Mononuclear cell (primary cell): ENCODE data around the gene NFIA. TPM values are rescaled to one million over a fixed set of nuclear protein-coding genes. Genes with fewer than 3 reads are reported as not detected.

ENCODE experiments used
- H3K27me3 ChIP-seq: 2 replicates; pipeline ENCODE4 v1.6.0; 2011; ENCODE audit warnings: low read length, control low read depth; ENCODE audit not compliant: insufficient read depth
- H3K4me1 ChIP-seq: 2 replicates; pipeline ENCODE4 v1.5.1; 2011; ENCODE audit warnings: mild to moderate bottlenecking, low read length, control low read depth; ENCODE audit not compliant: insufficient read depth
- H3K4me3 ChIP-seq: 2 replicates; pipeline ENCODE4 v1.5.1; 2011; ENCODE audit warnings: mild to moderate bottlenecking, low read length, moderate library complexity
- H3K9me3 ChIP-seq: 2 replicates; pipeline ENCODE4 v1.5.1; 2011; ENCODE audit warnings: low read depth, mild to moderate bottlenecking, control low read depth, low read length
- total RNA-seq: library from RNA; depleted of rRNA; stranded (reverse); fragments of >200 nt; gene quantifications from one replicate; pipeline ENCODE4 v1.2.3, GENCODE V29; 2012

The NFIA gene
- total RNA-seq, 1 donor, result 3.5 TPM

GRCh38 chr1:61190618-61191432, 108.5 kb downstream of the NFIA start:
- no peaks in the 10 kb centered on the region for H3K4me1 ChIP-seq
- no peaks in the 10 kb centered on the region for H3K27me3 ChIP-seq
- H3K4me3 ChIP-seq, result no peak overlapping the region
- no peaks in the 10 kb centered on the region for H3K9me3 ChIP-seq

- no peaks in the 10 kb centered on the region for H3K27me3 ChIP-seq
- no peaks in the 10 kb centered on the region for H3K4me1 ChIP-seq
- H3K9me3 ChIP-seq, result no peaks in the 10 kb centered on the region
- no peak overlapping the region for H3K4me3 ChIP-seq
Observed at GRCh38 chr1:61191433-61191720, 109.0 kb downstream of the NFIA start.

GRCh38 chr1:61192663-61193330, 110.4 kb downstream of the NFIA start:
- no peaks in the 10 kb centered on the region for H3K4me1 ChIP-seq
- no peaks in the 10 kb centered on the region for H3K9me3 ChIP-seq

GRCh38 chr1:61193808-61194207, 111.4 kb downstream of the NFIA start:
- H3K27me3 ChIP-seq, result no peaks in the 10 kb centered on the region
- H3K4me1 ChIP-seq, result no peaks in the 10 kb centered on the region
- no peaks in the 10 kb centered on the region for H3K9me3 ChIP-seq
- no peak overlapping the region for H3K4me3 ChIP-seq

More at GRCh38 chr1:61192663-61193330, 110.4 kb downstream of the NFIA start:
- Histone ChIP-seq H3K27me3 (no peaks in the 10 kb centered on the region), H3K4me3 (no peak overlapping the region)

- no peaks in the 10 kb centered on the region for H3K9me3 ChIP-seq
- no peak overlapping the region for H3K4me3 ChIP-seq
- no peaks in the 10 kb centered on the region for H3K4me1 ChIP-seq
- no peaks in the 10 kb centered on the region for H3K27me3 ChIP-seq
Observed at GRCh38 chr1:61198554-61198953, 116.2 kb downstream of the NFIA start.

GRCh38 chr1:61201035-61201434, 118.7 kb downstream of the NFIA start:
- no peaks in the 10 kb centered on the region for H3K9me3 ChIP-seq
- no peaks in the 10 kb centered on the region for H3K27me3 ChIP-seq
- H3K4me3 ChIP-seq, result no peak overlapping the region
- H3K4me1 ChIP-seq, result no peaks in the 10 kb centered on the region

GRCh38 chr1:61202854-61203598, 120.7 kb downstream of the NFIA start:
- Histone ChIP-seq H3K4me1 (no peaks in the 10 kb centered on the region), H3K9me3 (no peaks in the 10 kb centered on the region), H3K4me3 (no peak overlapping the region)

GRCh38 chr1:61204528-61204927, 122.2 kb downstream of the NFIA start:
- Histone ChIP-seq H3K9me3 (no peaks in the 10 kb centered on the region), H3K27me3 (no peaks in the 10 kb centered on the region)

More at GRCh38 chr1:61202854-61203598, 120.7 kb downstream of the NFIA start:
- no peaks in the 10 kb centered on the region for H3K27me3 ChIP-seq

GRCh38 chr1:61207416-61207815, 125.1 kb downstream of the NFIA start:
- Histone ChIP-seq H3K4me3 (no peak overlapping the region), H3K9me3 (no peaks in the 10 kb centered on the region), H3K27me3 (no peaks in the 10 kb centered on the region), H3K4me1 (no peaks in the 10 kb centered on the region)

More at GRCh38 chr1:61204528-61204927, 122.2 kb downstream of the NFIA start:
- H3K4me3 ChIP-seq, result no peak overlapping the region
- no peaks in the 10 kb centered on the region for H3K4me1 ChIP-seq

- Histone ChIP-seq H3K4me3 (no peak overlapping the region), H3K27me3 (no peaks in the 10 kb centered on the region), H3K4me1 (no peaks in the 10 kb centered on the region), H3K9me3 (no peaks in the 10 kb centered on the region)
Observed at GRCh38 chr1:61208172-61208571, 125.8 kb downstream of the NFIA start.

- no peaks in the 10 kb centered on the region for H3K4me1 ChIP-seq
- H3K27me3 ChIP-seq, result no peaks in the 10 kb centered on the region
- no peak overlapping the region for H3K4me3 ChIP-seq
- H3K9me3 ChIP-seq, result no peaks in the 10 kb centered on the region
Observed at GRCh38 chr1:61208831-61209230, 126.5 kb downstream of the NFIA start.

- Histone ChIP-seq H3K27me3 (no peaks in the 10 kb centered on the region), H3K9me3 (no peaks in the 10 kb centered on the region), H3K4me1 (no peaks in the 10 kb centered on the region), H3K4me3 (no peak overlapping the region)
Observed at GRCh38 chr1:61210435-61211154, 128.2 kb downstream of the NFIA start.

- Histone ChIP-seq H3K4me1 (no peaks in the 10 kb centered on the region), H3K27me3 (no peaks in the 10 kb centered on the region), H3K9me3 (no peaks in the 10 kb centered on the region), H3K4me3 (no peak overlapping the region)
Observed at GRCh38 chr1:61213245-61214011, 131.1 kb downstream of the NFIA start.

- H3K27me3 ChIP-seq, result no peaks in the 10 kb centered on the region
- H3K4me1 ChIP-seq, result no peaks in the 10 kb centered on the region
- no peaks in the 10 kb centered on the region for H3K9me3 ChIP-seq
- no peak overlapping the region for H3K4me3 ChIP-seq
Observed at GRCh38 chr1:61215119-61215518, 132.8 kb downstream of the NFIA start.
